HG02981 (cell line): ENCODE measurements around the gene CTCFL.

Experiments used
- ATAC-seq: cut with Tn5 transposase; IDR thresholded peaks from one replicate; pipeline ENCODE4 v1.9.1; 2021; ENCODE audit warnings: mild to moderate bottlenecking, moderate library complexity; ENCODE audit not compliant: unreplicated experiment

The CTCFL gene

DNA sequence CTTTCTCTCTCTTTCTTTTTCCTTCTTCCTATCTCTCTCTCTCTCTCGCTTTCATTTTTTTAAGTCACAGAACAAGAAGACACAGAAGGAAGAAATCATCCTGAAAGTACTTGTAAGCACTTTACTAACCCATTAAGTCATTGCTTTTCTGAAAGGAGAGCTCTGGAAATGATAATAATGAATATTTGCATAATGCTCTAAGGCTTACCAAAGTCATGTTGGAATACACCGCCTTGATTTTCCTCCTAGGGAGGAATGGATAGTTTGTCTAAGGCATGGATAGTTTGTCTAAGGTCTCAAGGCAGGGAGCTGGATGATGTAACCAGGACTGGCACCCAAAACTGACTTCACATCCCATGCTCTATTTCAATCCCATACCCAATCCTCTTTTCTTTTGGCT, 12.9 kb upstream of the CTCFL start:
- ATAC-seq = no peak

DNA sequence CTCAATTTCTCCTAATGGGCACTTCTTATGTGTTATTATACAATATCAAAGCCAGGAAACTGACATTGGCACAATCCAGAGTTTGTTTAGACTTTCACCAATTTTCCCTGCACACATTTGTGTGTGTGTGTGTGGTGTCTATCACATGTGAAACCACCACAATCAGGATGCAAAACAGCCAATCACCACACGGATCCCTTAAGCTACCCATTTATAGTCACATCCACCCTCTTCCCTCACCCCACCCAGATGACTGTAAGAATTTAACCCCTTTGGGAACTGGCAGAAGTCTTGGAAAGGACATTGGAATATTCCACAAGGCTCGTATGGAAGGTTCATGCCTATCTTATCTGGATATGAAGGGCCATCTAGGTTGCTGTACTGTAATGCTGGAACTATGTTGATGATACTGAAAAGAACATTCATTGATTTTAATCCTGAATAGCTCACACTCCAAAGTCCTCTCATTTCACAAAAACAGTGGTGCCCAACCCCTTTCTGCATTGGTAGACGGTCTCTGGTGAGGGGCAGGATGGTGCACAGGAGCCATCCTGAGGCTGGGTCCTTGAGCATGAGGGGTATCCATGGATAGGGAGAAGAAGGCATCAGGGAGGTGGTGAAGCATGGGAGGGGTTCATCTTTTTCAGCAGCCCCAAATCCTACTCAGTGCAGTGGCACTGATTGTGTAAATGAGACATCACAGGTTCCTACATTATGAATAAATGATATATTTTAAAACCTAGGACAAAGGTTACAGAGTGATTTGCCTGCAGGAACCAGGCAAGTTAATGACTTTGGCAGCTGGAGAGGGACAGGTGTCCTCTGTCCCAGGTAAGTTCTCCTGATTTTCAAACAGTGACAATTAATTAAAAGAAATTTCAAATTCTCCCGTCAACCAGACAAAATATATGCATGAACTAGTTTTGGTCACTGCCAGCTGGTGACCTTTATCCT, 12.1 kb upstream of the CTCFL start:
- ATAC-seq = no peak

DNA sequence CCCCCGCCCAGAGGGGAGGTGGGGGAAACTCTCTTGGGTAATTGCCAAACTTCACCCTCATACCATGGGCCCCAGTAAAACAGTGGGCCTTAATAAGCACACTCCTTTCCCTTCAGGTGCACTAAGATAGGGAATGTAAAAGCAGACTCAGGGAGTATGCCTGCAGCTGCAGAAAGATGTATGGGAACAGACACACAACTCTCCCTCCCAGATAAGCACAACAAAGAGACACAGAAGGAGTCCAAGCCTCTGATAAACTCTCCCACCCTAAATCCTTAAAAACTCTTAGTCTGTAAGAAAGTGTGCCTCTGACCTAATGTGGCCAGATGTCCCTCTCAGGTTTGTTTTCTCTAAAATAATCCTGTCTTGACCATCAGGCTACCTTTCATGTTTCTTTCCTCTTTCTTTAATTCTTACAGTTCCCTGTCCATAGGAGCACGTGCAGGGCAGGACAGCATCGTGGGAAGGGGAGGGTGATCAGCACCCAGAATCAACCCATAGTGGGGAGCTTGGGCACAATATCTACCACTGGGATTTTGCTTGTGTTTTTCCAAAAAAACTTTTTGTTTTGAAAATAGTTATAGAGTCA, 11.3 kb upstream of the CTCFL start:
- no peak for ATAC-seq

DNA sequence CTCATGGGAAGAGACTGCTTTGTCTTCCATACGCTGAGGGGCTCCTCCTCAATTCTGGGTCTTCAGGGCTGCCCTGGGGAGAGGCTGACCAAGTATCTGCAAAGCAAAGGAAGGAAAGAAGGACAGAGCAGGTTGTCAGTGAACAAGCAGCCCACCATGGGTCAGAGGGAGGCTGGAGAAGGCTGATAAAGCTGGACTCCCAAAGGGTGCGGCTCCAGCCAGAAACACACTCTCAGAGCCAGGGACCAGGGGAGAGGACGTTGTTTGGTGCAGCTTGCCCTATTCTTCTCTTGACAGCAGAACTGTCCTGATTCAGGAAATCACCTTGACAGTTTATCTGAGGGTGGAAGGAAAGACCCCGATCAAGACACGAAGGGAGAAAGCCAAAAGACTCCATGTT, 10.4 kb upstream of the CTCFL start:
- ATAC-seq = no peak

DNA sequence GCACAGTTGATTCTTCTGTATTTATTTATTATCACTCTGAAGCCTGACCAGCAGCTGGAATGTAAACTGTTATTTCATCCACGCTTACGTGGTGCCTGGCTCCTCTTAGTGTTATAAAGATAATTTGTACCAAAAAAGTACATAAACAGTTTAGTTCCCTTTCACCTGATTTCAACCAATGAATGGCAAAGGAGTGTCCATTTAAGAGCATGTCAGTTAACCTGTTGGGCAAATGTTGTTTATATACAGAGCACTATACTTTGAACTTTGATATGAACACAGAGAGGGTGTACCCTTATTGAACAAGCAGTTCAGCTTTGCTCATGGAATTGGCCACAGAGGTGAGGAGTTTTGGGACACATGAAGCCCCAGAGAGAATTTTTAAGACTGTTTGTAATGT, 7.2 kb upstream of the CTCFL start:
- no peak for ATAC-seq

DNA sequence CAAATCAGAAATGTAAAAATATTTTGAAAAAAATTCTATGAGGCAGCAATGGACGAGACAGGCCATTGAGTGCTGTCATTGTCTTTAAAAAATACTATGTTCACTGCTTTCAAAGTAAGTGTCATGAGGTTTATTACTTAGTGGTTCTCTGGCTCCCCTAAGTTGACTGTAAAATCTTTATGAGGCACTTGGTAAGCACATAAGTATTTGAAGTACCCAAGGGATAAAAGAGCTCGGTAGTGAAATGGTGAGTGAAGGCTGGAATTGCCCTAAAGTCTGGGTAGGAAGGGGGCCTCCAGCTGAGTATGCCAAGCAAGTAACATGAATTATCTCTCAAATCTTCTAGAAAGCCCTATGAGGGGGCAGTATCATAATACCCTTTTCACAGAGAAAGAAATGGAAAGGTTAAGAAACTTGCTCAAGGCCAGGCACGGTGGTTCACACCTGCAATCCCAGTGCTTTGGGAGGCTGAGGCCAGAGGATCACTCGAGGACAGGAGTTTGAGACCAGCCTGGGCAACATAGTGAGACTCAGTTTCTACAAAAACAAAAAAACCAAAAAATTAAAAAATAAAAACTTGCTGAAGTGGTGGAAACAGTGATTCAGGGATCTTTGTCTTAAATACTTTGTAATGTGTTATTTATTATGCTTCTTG, 5.5 kb upstream of the CTCFL start:
- ATAC-seq = no peak

DNA sequence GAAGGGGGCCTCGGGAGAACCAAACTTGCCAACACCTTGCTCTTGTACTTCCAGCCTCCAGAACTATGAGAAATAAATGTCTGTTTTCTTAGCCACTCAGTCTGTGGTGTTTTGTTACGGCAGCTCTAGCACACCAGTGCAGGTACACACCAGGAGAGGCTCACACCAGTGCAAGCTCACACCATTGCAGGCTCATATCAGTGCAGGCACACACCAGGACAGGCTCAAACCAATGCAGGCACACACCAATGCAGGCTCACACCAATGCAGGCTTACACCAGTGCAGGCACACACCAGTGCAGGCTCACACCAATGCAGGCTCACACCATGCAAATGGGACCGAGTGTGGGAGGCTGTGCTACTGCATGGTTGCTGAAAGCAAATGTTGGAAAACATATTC, 4.9 kb upstream of the CTCFL start:
- no peak for ATAC-seq

DNA sequence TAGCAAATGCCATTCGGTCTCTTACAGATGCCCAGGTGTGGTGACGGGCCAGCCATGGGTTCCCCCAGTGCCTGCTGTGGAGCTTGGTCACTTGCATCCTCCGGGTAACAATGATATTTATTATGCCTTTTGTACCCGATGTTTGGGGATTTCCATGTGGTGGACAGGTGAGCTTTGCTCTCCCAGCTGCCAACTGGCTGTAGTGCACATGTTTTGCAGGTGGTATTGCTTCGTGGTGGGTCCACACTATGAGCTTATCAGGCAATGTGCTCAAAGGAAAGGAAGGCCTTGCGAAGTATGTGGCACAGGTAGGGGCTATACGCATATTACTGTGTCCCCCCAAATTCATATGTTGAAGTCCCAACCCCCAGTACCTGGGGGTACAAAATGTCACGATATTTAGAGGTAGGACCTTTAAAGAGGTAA, 4.2 kb upstream of the CTCFL start:
- ATAC-seq = no peak

DNA sequence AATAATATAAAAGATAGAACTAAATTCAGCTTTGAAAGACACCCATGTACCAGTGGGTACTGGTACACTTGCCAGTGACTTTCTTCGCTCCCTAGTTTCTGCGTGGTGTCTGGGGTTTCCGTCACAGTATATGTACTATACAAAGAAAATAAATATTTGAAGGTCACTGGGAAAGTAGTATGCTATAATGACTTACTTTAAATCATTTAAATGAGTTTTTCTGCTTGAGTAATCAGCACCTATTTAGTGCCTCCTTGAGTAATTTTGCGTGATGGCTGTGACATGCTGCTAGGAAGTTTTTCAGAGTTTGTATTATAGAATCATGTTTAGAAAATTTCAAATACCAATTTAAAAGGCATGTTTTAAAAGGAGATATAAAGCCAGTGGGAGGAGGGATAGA, 3.2 kb upstream of the CTCFL start:
- ATAC-seq = no peak

DNA sequence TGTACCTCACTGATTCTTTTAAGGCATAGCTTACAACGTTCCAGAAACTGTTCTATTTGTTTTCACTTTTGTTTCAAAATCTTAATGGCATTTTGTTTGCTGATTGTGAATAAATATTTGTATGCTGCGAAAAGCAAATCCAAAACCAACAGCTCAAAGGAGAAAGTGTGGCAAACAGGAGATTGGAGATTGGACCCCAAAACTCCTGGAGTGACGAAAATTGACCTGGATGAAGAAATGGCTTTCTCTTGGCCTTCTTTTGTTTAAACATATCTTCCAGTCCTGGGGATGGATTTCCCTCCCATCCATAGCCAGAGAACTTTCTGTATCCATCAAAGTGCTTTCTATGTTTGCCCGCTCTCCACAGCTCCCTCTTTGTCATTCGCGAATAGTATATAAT, 2.8 kb upstream of the CTCFL start:
- no peak for ATAC-seq

DNA sequence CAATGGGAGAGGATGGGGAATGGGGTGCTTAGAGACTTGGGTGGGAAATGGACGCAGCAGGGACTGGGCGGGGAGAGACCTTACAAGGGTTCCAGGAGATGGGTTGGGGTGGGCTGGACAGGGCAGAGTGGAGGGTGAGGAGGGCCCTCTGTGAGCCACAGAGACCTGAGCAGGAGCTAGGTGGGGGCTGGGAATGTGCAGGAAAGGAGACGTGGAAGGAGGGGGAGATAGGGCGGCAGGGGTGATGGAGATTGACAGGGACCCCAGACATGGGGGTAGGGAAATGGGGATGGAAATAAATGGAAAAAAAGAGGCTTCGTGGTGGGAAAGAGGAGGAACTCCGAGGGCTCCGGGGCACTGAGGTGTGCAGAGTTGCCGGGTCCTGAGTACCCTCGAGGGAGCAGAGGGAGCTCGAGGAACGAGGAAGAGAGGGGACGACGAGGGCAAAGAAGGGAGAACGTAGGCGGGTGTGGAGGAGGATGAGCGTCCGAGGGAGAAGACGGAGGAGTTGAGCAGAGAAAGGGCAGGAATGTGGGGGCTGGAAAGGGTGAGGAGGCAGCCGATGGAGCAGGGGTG, 2.0 kb upstream of the CTCFL start:
- no peak for ATAC-seq

DNA sequence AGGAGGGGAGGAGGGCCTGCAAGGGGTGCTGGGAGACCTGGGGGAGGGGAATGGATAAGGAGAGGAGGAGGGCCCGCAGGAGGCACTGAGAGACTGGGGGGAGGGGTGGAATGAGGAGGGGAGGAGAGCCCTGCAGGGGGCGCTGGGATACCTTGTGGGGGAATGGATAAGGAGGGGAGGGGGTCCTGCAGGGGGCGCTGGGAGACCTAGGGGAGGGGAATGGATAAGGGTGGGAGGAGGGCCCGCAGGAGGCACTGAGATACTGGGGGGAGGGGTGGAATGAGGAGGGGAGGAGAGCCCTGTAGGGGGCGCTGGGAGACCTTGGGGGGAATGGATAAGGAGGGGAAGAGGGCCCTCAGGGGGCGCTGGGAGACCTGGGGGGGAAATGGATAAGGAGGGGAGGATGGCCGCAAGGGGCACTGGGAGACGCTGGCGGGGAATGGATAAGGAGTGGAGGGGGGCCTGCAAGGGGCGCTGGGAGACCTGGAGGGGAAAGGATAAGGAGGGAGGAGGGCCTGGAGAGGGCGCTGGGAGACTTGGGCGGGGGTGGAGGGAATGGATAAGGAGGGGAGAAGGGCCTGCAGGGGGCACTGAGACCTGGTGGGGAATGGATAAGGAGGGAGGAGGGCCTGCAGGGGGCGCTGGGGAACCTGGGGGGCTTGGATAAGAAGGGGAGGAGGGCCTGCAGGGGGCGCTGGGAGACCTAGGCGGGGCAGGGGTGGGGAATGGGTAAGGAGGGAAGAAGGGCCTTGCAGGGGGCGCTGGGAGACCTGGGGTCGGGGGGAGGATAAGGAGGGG, 1.3 kb upstream of the CTCFL start:
- no peak for ATAC-seq

DNA sequence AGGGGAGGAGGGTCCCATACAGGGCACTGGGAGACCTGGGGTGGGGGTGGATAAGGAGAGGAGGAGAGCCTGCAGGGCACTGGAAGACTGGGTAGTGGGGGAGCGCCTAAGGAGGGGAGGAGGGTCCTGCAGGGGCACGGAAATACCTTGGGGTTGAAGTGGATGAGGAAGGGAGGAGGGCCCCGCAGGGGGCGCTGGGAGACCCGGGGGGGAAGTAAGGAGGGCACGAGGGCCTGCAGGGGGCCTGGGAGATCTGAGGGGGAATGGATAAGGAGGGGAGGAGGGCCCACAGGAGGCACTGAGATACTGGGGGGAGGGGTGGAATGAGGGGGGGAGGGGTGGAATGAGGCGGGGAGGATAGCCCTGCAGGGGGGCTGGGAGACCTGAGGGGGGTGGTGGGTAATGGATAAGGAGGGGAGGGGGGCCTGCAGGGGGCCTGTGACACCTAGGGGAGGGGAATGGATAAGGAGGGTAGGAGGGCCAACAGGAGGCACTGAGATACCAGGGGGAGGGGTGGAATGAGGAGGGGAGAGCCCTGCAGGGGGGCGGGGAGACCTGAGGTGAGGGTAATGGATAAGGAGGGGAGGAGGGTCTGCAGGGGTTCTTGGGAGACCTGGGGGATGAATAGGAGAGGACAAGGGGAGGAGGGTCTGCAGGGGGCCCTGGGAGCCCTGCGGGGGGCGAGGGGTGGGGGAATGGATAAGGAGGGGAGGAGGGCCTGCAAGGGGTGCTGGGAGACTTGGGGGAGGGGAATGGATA, 567 bp upstream of the CTCFL start:
- ATAC-seq = no peak

DNA sequence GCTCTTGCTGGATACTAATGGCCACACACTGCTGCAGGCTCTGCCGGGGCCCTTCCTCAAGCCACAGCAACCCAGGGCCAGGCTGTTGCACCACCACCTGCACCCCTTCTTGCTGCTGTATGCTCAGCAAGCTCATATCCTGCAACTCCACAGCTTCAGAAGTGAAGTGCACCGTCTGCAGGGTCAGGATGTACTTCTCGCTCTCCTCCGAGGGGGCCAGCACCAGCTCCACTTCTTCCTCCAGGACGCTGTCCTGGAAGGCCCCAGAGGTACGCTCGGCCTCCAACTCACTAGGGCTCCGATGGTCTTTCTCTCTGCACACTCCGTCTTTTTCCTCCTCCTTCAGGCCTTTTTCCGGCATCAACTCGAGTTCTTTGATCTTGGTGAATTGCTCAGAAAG, 1.2 kb downstream of the CTCFL start:
- no peak for ATAC-seq

DNA sequence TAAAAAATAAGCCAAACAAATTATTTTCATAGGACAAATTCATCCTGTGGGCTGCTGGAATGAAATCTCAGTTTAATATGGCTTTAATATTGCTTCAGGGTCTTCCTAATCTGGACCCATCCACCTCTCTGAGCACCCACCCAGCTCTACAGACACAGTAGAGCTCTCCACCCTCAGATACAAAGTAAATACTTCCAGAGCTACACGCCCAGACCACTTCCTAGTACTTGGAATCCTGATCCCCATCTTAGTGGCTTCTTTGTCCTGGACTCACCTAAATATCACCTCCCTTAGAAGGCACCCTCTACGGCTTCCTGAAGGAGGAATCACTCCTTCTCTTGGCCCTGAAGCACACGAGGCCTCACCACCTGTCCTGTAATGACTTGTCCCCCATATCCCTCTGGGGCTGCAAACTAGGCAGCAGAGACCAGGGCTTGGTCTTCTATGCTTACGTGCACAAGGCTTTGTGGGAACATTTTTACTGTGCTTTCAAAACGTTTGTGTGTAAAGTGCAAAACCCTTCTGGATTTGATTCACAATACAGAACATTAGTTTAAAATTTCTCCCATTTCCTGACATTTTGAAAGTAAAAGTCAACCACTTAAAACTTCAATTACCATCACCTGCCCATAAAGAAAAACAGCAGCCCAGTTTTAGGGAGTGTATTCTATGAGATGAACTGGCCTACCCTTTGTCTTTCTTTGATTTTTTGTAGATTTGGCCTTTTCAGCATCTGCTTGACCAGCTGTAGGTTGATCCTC, 2.4 kb downstream of the CTCFL start:
- no peak for ATAC-seq

DNA sequence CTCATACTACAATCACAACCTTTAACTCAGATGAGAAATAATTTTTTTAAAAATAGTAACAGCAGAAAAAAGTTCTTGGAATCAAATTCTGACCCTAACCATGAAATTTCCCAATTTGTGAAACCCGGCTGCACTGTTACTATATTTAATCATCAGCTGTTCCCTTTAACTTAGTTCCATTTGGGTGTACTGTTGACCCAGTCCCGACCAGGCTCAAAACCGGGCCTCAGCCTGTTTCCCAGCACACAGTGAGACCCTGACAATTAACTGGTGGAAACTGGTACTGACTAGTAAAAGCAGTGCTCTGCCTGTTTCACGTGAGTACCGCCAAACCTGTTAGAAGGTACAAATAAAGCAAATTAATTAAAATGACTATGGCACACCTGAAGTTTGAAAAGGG, 7.0 kb downstream of the CTCFL start:
- no peak for ATAC-seq

DNA sequence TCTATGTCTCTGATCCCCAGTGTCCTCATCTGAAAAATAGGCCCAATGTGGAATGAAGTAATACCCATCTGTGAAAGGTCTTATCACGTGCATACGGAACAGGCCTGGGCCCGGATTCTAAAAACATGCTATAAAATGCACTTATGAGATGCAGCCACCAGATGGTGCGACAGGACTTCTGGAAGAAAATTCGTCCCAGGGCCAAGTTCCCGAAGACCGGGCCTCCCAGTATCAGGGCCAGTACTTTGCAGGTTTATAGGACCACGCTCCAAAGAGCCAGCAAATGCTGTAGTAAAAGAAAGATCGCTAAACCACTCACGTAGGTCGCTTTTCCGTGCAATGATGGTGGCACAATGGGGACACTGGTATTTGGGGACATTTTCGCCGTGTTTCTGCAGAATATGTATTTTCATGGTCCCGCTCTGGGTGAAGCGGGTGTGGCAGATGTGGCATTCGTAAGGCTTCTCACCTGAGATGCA, 10.6 kb downstream of the CTCFL start:
- ATAC-seq = no peak

DNA sequence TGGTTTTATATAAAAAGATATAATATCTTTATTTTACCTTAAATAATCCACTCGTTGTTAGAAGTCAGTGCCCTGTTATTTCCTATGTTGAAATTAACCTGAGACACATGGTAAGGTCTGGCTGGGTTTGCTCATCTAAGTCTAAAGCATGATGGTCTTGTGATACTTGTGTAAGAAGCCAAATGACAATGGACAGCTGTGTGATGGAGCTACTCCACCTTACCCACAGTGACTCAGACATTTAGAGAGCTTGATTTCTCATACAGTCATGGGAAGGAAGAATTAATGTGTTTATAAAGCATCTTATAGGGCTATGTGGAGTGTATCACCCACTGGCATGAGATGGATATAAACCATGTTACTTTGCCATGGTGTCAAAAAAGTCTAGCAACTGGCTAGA, 11.7 kb downstream of the CTCFL start:
- no peak for ATAC-seq

DNA sequence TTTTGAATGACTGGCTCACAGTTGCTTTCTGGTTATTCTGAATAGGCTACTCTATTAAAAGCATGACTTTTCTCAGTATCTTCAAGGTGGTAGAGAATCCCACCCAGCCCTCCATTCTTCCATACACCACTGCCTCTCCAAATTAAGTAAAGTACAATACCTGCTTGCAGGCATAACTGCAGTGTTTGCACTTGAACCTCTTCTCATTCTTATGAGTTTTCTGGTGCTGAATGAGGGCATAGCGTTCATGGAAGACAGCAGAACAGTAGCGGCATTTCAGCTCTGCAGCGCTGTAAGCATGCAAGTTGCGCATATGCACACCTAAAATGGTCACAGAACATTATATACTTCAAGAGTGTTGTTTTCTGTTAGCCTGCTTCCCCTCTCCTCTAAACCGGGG, 12.5 kb downstream of the CTCFL start:
- ATAC-seq = no peak
